ENCODE measurements around the gene CXCL16.

CXCL16 gene

GRCh38 chr17:4722678-4723240 lies 17.0 kb downstream of the CXCL16 start:
- no peak overlapping the region for H3K4me3 ChIP-seq (ENCODE audit: low read length)
- no peak for DNase-seq (ENCODE audit: low read depth)
- no peak for TF ChIP-seq CTCF (IDR thresholded peaks at IDR 0.05; ENCODE audit: insufficient read depth, low read depth, low read length, missing control alignments)

- DNase-seq (ENCODE audit: low read depth) = peak; percentile 36
Observed at GRCh38 chr17:4721203-4722135, 18.3 kb downstream of the CXCL16 start.

GRCh38 chr17:4720787-4721186 lies 18.9 kb downstream of the CXCL16 start:
- no peak for TF ChIP-seq CTCF (IDR thresholded peaks at IDR 0.05; ENCODE audit: insufficient read depth, low read depth, low read length, missing control alignments)
- no peak for DNase-seq (ENCODE audit: low read depth)
- no peak overlapping the region for H3K4me3 ChIP-seq (ENCODE audit: low read length)

More at GRCh38 chr17:4721203-4722135, 18.3 kb downstream of the CXCL16 start:
- H3K4me3 ChIP-seq (ENCODE audit: low read length) = no peak overlapping the region
- no peak for TF ChIP-seq CTCF (IDR thresholded peaks at IDR 0.05; ENCODE audit: insufficient read depth, low read depth, low read length, missing control alignments)

DNA sequence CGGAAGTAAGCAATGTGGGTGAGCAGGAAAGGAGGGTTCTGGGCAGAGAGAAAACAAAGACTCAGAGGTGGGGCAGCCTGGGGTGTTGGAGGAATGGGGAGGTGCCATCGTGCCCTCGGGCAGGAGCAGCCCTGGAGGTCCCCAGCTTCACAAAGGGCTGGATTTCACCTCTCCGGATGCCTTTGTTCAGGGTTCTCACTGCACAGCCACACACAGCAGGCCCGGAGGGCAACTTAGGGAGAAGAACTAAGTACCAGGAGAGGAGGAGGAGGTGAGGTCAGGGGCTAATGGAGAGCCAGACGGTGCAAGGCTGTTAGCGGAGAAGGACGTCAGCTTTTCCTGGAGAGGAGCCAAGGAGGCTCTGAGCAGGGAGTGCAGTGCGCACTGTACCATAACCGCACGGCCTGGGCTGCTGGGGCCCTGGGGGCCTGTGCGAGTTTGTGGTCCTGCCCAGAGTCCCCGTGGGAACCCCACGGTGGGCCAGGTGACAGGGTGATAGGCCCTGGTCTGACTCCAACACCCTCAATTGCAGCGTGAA lies 20.0 kb downstream of the CXCL16 start:
- DNase-seq (ENCODE audit: low read depth) = no peak
- no peak overlapping the region for H3K4me3 ChIP-seq (ENCODE audit: low read length)
- TF ChIP-seq CTCF (IDR thresholded peaks at IDR 0.05; ENCODE audit: insufficient read depth, low read depth, low read length, missing control alignments) = no peak

GRCh38 chr17:4719146-4719545 lies 20.6 kb downstream of the CXCL16 start:
- H3K4me3 ChIP-seq (ENCODE audit: low read length) = no peak overlapping the region
- no peak for DNase-seq (ENCODE audit: low read depth)
- TF ChIP-seq CTCF (IDR thresholded peaks at IDR 0.05; ENCODE audit: insufficient read depth, low read depth, low read length, missing control alignments) = no peak

DNA sequence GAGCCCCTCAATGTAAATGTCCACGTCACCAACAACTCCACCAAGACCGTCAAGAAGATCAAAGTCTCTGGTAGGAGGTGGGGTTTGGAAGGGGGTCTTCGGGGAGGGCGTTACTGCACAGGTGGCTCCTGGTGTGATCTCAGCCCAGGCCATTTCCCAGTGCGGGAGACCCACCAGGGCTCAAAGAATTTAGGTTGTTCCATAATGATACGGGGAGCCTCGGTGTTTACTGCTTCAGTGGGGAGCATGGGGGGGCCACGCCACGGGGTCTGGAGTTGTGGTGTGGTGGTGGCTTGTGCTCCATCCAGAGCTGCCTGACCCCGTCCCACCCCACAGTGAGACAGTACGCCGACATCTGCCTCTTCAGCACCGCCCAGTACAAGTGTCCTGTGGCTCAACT lies 21.5 kb downstream of the CXCL16 start:
- no peak for TF ChIP-seq CTCF (IDR thresholded peaks at IDR 0.05; ENCODE audit: insufficient read depth, low read depth, low read length, missing control alignments)
- H3K4me3 ChIP-seq (ENCODE audit: low read length) = no peak overlapping the region
- DNase-seq (ENCODE audit: low read depth) = no peak

All from epithelial cell of esophagus (primary cell).